Glutamatergic neuron (in vitro differentiated cells): ENCODE results near the gene DNAH8. TPM values are rescaled to one million over a fixed set of nuclear protein-coding genes. Genes with fewer than 3 reads are reported as not detected.

Experiments
- DNase-seq: peaks from one replicate; pipeline ENCODE4 v3.0.0; 2022
- H3K27ac Mint-ChIP-seq: one replicate; pipeline ENCODE4 v1.8.0; 2020; ENCODE audit warnings: mild to moderate bottlenecking, mixed read lengths, inconsistent platforms; ENCODE audit not compliant: unreplicated experiment
- H3K27me3 Mint-ChIP-seq: one replicate; pipeline ENCODE4 v1.8.0; 2020; ENCODE audit warnings: mild to moderate bottlenecking, moderate library complexity, mixed read lengths, inconsistent platforms; ENCODE audit not compliant: unreplicated experiment
- H3K36me3 Mint-ChIP-seq: one replicate; pipeline ENCODE4 v1.8.0; 2020; ENCODE audit warnings: mild to moderate bottlenecking, mixed read lengths, inconsistent platforms; ENCODE audit not compliant: unreplicated experiment
- H3K4me1 Mint-ChIP-seq: one replicate; pipeline ENCODE4 v1.8.0; 2020; ENCODE audit warnings: mild to moderate bottlenecking, low read depth, mixed read lengths, inconsistent platforms; ENCODE audit not compliant: unreplicated experiment
- H3K4me3 Mint-ChIP-seq: one replicate; pipeline ENCODE4 v1.8.0; 2020; ENCODE audit warnings: mild to moderate bottlenecking, mixed read lengths, inconsistent platforms; ENCODE audit not compliant: unreplicated experiment
- H3K9me3 Mint-ChIP-seq: one replicate; pipeline ENCODE4 v1.8.0; 2020; ENCODE audit warnings: mild to moderate bottlenecking, moderate library complexity, mixed read lengths, inconsistent platforms; ENCODE audit not compliant: unreplicated experiment
- total RNA-seq: library from RNA; stranded (reverse); fragmentation: NEBNext Ultra II Directional; extraction: Animal tissue kit (Norgen Biotek cat#: 25700); gene quantifications from one replicate; pipeline ENCODE4 v1.2.1, GENCODE V29; 2021; ENCODE audit not compliant: unreplicated experiment
- TF ChIP-seq, protein P1 (sequence below): fragments of 200-600 bp; sonication (generic); IDR thresholded peaks from one replicate; pipeline ENCODE4 v1.5.0; 2021; ENCODE audit not compliant: partially characterized antibody, unreplicated experiment

DNAH8 gene
- total RNA-seq, 1 donor from 2014 or later = not detected

DNA sequence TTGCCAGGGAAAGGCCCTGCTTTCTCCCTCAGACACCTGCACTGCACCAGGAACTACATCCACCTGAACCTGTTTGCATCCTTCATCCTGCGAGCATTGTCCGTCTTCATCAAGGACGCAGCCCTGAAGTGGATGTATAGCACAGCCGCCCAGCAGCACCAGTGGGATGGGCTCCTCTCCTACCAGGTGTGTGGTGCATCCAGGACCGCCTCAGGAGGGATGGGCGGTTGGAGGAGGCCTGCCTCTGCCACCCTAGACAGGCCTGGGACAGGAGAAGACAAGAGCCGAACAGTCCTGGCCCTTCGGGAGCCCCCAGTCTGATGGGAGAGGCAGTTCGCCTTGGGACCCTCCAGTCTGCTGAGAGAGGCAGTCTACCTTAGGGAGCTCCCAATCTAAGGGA is 357.7 kb downstream of the DNAH8 start:
- Mint-ChIP-seq H3K27me3 (peaks cover 8% of the 10 kb centered on the region), H3K9me3 (no peaks in the 10 kb centered on the region), H3K36me3 (no peaks in the 10 kb centered on the region), H3K27ac (no peak overlapping the region), H3K4me1 (no peaks in the 10 kb centered on the region), H3K4me3 (no peak overlapping the region)
- TF ChIP-seq, protein P1, sequence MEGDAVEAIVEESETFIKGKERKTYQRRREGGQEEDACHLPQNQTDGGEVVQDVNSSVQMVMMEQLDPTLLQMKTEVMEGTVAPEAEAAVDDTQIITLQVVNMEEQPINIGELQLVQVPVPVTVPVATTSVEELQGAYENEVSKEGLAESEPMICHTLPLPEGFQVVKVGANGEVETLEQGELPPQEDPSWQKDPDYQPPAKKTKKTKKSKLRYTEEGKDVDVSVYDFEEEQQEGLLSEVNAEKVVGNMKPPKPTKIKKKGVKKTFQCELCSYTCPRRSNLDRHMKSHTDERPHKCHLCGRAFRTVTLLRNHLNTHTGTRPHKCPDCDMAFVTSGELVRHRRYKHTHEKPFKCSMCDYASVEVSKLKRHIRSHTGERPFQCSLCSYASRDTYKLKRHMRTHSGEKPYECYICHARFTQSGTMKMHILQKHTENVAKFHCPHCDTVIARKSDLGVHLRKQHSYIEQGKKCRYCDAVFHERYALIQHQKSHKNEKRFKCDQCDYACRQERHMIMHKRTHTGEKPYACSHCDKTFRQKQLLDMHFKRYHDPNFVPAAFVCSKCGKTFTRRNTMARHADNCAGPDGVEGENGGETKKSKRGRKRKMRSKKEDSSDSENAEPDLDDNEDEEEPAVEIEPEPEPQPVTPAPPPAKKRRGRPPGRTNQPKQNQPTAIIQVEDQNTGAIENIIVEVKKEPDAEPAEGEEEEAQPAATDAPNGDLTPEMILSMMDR = no peak
- DNase-seq = no peak

DNA sequence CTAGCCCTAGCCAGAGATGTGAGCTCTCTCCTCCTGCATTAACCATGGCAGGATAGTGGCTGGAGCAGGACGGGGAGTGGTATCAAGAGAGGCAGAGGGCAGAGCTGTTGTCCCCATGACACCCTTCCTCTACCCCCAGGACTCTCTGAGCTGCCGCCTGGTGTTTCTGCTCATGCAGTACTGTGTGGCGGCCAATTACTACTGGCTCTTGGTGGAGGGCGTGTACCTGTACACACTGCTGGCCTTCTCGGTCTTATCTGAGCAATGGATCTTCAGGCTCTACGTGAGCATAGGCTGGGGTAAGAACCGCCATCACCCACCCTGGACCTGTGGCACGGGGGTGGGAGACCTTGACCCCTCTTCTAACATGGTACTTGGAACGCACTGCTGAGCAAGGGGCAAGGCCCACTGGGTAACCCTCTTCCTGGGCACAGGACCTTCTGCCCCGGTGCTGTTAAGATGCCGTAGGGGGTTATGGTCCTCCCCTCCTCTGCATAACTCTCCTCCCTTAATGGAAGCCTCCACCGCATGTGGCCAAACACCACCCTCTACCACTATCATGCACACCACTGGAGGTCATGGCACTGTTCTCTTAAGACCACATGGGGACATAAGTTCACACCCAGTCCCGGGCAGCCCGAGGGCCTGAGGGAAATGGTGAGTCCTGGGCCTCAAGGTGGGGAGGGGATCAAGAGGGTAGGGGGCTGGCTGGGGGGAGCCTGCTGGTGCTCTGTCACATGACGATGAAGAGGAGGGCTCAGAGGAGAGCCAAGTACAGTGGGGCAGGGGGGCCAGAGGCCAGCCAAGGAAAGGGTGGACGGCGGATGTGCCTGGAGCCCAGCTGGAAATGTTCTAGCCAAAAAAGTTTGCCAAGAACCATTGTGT is 358.6 kb downstream of the DNAH8 start:
- H3K27me3 Mint-ChIP-seq = peaks cover 8% of the 10 kb centered on the region
- no peak for DNase-seq
- no peaks in the 10 kb centered on the region for H3K9me3 Mint-ChIP-seq
- H3K36me3 Mint-ChIP-seq = no peaks in the 10 kb centered on the region
- H3K27ac Mint-ChIP-seq = no peak overlapping the region
- H3K4me1 Mint-ChIP-seq = no peaks in the 10 kb centered on the region
- TF ChIP-seq, protein P1 = no peak
- no peak overlapping the region for H3K4me3 Mint-ChIP-seq

DNA sequence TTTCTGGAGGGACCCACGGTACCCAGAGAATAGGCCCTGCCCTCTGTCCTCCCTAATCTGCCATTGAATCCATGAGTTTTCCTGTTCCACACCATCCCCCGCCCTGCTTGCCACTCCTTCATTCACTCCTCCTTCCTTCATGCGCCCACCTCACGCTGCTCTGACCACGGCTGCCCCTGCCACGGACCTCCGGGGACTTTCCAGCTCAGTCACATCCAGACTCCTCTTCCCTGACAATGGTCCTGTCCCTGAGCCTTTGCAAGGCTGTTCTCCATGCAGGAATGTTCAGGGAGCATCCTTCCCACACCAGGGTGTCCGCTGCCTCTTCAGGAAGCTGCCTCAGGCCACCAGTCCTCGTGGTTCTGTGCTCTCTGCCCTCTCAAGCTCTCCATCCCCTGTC is 359.4 kb downstream of the DNAH8 start:
- no peaks in the 10 kb centered on the region for H3K9me3 Mint-ChIP-seq
- no peak for DNase-seq
- H3K27ac Mint-ChIP-seq = no peak overlapping the region
- H3K4me3 Mint-ChIP-seq = no peak overlapping the region
- TF ChIP-seq, protein P1 = no peak
- H3K27me3 Mint-ChIP-seq = peaks cover 10% of the 10 kb centered on the region
- H3K36me3 Mint-ChIP-seq = no peaks in the 10 kb centered on the region
- no peaks in the 10 kb centered on the region for H3K4me1 Mint-ChIP-seq

DNA sequence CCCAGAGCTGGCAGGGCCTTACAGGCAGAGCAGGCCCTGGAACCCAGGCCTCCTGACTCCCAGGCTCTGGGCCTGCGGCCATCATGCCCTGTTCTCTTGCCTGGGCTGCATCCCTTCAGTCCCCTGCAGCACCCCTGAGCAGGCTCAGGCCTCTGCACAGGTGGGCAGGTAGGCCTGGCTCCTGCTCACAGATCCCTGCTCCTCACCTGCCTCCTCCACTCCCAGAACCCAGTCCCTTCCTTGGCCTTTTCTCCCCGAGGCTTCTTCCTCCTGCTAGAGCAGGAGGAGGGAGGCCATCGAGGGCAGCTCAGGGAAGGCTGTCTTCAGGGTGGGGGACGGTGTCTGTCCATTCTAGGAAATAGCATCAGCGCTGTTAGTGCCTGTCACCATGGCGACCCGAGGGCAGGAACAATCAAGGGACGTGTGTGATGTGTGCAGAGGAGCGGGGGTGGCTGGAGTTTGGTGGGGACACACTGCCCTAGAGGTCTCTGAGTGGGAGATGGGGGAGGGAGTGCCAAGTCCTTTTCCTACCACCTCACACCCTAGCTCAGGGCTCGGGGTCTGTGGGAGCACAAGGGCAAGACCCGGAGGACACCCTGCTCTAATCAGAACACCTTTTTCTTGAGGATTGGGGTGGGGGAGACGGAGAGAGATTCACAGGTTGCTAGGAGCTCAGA is 360.0 kb downstream of the DNAH8 start:
- H3K27me3 Mint-ChIP-seq = peaks cover 10% of the 10 kb centered on the region
- H3K9me3 Mint-ChIP-seq = no peaks in the 10 kb centered on the region
- no peak overlapping the region for H3K4me3 Mint-ChIP-seq
- H3K36me3 Mint-ChIP-seq = no peaks in the 10 kb centered on the region
- DNase-seq = no peak
- H3K27ac Mint-ChIP-seq = no peak overlapping the region
- TF ChIP-seq, protein P1 = no peak
- H3K4me1 Mint-ChIP-seq = no peaks in the 10 kb centered on the region
